Adrenal gland (tissue), 5 donors: ENCODE results near the gene GNAQ.

Experiments used
- POLR2A ChIP-seq, 2 donors: fragments of 450-650 bp; IDR thresholded peaks; one replicate each; pipeline ENCODE4 v1.6.1; 2017; ENCODE audit warnings: antibody characterized with exemption in 2 of 2, mild to moderate bottlenecking in 2 of 2, moderate library complexity in 1 of 2
- TF ChIP-seq, protein P1 (sequence below), 6 experiments: fragments of 450-650 bp in 4 of 6; fragments of 200-600 bp in 2 of 6; sonication (generic) in 1 of 6; IDR thresholded peaks; 1 replicate in 5 of 6; 2 replicates in 1 of 6; pipeline versions ENCODE4 v1.5.1 to v1.8.0; 2016 to 2021; ENCODE audit warnings: antibody characterized with exemption in 6 of 6, mild to moderate bottlenecking in 2 of 6, moderate library complexity in 1 of 6
- donor health status: DM: no; HTN: no; CAD: no.

GRCh38 chr9:77803423-77803822 is 228.2 kb downstream of the GNAQ start:
- TF ChIP-seq POLR2A (IDR thresholded peaks at IDR 0.05): no peak
- TF ChIP-seq, protein P1, sequence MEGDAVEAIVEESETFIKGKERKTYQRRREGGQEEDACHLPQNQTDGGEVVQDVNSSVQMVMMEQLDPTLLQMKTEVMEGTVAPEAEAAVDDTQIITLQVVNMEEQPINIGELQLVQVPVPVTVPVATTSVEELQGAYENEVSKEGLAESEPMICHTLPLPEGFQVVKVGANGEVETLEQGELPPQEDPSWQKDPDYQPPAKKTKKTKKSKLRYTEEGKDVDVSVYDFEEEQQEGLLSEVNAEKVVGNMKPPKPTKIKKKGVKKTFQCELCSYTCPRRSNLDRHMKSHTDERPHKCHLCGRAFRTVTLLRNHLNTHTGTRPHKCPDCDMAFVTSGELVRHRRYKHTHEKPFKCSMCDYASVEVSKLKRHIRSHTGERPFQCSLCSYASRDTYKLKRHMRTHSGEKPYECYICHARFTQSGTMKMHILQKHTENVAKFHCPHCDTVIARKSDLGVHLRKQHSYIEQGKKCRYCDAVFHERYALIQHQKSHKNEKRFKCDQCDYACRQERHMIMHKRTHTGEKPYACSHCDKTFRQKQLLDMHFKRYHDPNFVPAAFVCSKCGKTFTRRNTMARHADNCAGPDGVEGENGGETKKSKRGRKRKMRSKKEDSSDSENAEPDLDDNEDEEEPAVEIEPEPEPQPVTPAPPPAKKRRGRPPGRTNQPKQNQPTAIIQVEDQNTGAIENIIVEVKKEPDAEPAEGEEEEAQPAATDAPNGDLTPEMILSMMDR (IDR thresholded peaks at IDR 0.05): no peak
